Neural progenitor cell (in vitro differentiated cells): ENCODE measurements around the gene NCKAP5.

Source experiments
- CTCF ChIP-seq: fragments of 200-600 bp; sonication (generic); IDR thresholded peaks from 2 replicates; pipeline ENCODE4 v1.5.1; 2017; ENCODE audit warnings: antibody characterized with exemption, mild to moderate bottlenecking
- EZH2phosphoT487 ChIP-seq: fragments of 200-600 bp; sonication (generic); IDR thresholded peaks from 2 replicates; pipeline ENCODE4 v1.6.1; 2017; ENCODE audit warnings: antibody characterized with exemption

GRCh38 chr2:133581010-133581760 lies 12.9 kb upstream of the NCKAP5 start:
- TF ChIP-seq CTCF (no peak), EZH2phosphoT487 (no peak)
